Astrocyte (in vitro differentiated cells and primary cell): Measurements from ENCODE around the gene SUN1. TPM values are rescaled to one million over a fixed set of nuclear protein-coding genes. Genes with fewer than 3 reads are reported as not detected.

Experiments used
- DNase-seq: peaks from one replicate; pipeline ENCODE4 v3.0.0-alpha.2; 2010; ENCODE audit warnings: low read depth
- FAIRE-seq: peaks from 2 replicates; lab custom pipeline; 2011; peaks lifted over from hg19 to GRCh38; lab: Jason Lieb, UNC
- H2AFZ ChIP-seq: 2 replicates; pipeline ENCODE4 v1.6.0; 2012; ENCODE audit warnings: low read depth, low read length, inconsistent platforms
- H3K27ac ChIP-seq: 2 replicates; pipeline ENCODE4 v1.5.1; 2011; ENCODE audit warnings: low read depth, low read length, inconsistent platforms
- H3K27me3 ChIP-seq: 2 replicates; pipeline ENCODE4 v1.6.0; 2011; ENCODE audit warnings: low read length, inconsistent platforms; ENCODE audit not compliant: insufficient read depth
- H3K36me3 ChIP-seq: 2 replicates; pipeline ENCODE4 v1.5.1; 2011; ENCODE audit warnings: low read length, inconsistent platforms; ENCODE audit not compliant: insufficient read depth
- H3K4me1 ChIP-seq: 2 replicates; pipeline ENCODE4 v1.5.1; 2011; ENCODE audit warnings: low read length, inconsistent platforms; ENCODE audit not compliant: insufficient read depth
- H3K4me2 ChIP-seq: 2 replicates; pipeline ENCODE4 v1.6.0; 2012; ENCODE audit warnings: low read length, inconsistent platforms
- H3K4me3 ChIP-seq: 2 replicates; pipeline ENCODE4 v1.5.1; 2011; ENCODE audit warnings: low read depth, mild to moderate bottlenecking, low read length, inconsistent platforms; ENCODE audit not compliant: insufficient read depth
- H3K79me2 ChIP-seq: 2 replicates; pipeline ENCODE4 v1.6.0; 2012; ENCODE audit warnings: mild to moderate bottlenecking, low read length, inconsistent platforms; ENCODE audit not compliant: insufficient read depth
- H3K9ac ChIP-seq: 2 replicates; pipeline ENCODE4 v1.6.0; 2012; ENCODE audit warnings: mild to moderate bottlenecking, low read length, inconsistent platforms
- H3K9me3 ChIP-seq: 2 replicates; pipeline ENCODE4 v1.5.1; 2012; ENCODE audit warnings: low read depth, mild to moderate bottlenecking, low read length, inconsistent platforms; ENCODE audit not compliant: insufficient read depth
- H4K20me1 ChIP-seq: 2 replicates; pipeline ENCODE4 v1.6.0; 2012; ENCODE audit warnings: low read length, inconsistent platforms; ENCODE audit not compliant: insufficient read depth
- H3K27ac Mint-ChIP-seq: one replicate; pipeline ENCODE4 v1.8.0; 2021; ENCODE audit warnings: mild to moderate bottlenecking, mixed read lengths; ENCODE audit not compliant: unreplicated experiment
- H3K27me3 Mint-ChIP-seq: one replicate; pipeline ENCODE4 v1.8.0; 2021; ENCODE audit warnings: low read depth, mixed read lengths; ENCODE audit not compliant: unreplicated experiment
- H3K36me3 Mint-ChIP-seq: one replicate; pipeline ENCODE4 v1.8.0; 2021; ENCODE audit warnings: low read depth, mixed read lengths; ENCODE audit not compliant: unreplicated experiment
- H3K4me1 Mint-ChIP-seq: one replicate; pipeline ENCODE4 v1.8.0; 2021; ENCODE audit warnings: low read depth, mixed read lengths; ENCODE audit not compliant: unreplicated experiment
- H3K4me3 Mint-ChIP-seq: one replicate; pipeline ENCODE4 v1.8.0; 2021; ENCODE audit warnings: mild to moderate bottlenecking, moderate library complexity, mixed read lengths; ENCODE audit not compliant: unreplicated experiment
- H3K9me3 Mint-ChIP-seq: one replicate; pipeline ENCODE4 v1.8.0; 2021; ENCODE audit warnings: mild to moderate bottlenecking, mixed read lengths; ENCODE audit not compliant: unreplicated experiment
- EZH2 ChIP-seq: IDR thresholded peaks from 2 replicates; pipeline ENCODE4 v1.6.1; 2012; ENCODE audit warnings: mild to moderate bottlenecking, low read length, inconsistent platforms; ENCODE audit not compliant: insufficient read depth
- total RNA-seq: library from RNA; stranded (reverse); gene quantifications from 2 replicates; pipeline ENCODE4 v1.2.1, GENCODE V29; 2021
- TF ChIP-seq, protein P1 (sequence below): IDR thresholded peaks from 2 replicates; pipeline ENCODE4 v1.5.1; 2011; ENCODE audit warnings: low read depth, mild to moderate bottlenecking, inconsistent platforms, low read length, moderate library complexity; ENCODE audit not compliant: insufficient read depth

The SUN1 gene
- total RNA-seq, 1 donor from 2014 or later, result 121 TPM

DNA sequence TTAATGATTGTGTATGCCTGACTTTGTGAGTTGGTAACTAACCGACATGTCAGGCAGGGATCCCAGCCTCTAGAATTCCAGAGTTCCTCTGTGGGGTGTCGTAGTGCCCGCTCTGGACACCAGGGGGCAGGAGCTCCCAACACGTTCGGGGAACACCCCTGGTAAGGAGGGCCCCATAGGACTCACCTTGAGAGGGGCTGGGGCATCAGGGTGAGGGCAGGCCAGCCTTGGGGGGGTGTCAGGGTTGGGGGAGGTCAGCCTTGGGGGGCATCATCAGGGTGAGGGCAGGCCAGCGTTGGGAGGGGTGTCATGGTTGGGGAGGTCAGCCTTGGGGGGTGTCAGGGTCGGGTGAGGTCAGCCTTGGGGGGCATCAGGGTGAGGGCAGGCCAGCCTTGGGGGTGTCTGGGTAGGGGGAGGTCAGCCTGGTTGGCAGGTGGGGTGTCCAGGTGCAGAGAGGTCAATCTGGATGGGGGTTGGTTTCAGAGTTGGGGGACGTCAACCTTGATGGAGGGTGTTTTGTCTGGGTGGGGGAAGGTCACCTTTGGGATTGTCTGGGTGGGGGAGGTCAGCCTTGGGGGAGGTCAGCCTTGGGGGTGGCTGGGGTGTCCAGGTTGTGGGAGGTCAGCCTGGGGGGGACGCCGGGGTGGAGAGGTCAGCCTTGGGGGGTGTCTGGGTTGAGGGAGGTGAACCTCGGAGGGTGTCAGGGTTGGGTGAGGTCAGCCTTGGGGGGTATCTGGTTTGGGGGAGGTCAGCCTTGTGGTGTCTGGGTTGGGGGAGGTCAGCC lies 45.6 kb upstream of the SUN1 start:
- Histone ChIP-seq H3K4me1 (no peaks in the 10 kb centered on the region), H4K20me1 (no peaks in the 10 kb centered on the region), H3K4me3 (no peak overlapping the region), H3K9me3 (no peaks in the 10 kb centered on the region), H3K79me2 (no peaks in the 10 kb centered on the region), H3K4me2 (no peak overlapping the region), H3K27me3 (no peaks in the 10 kb centered on the region), H3K27ac (no peak overlapping the region), H3K9ac (no peak overlapping the region), H2AFZ (no peak overlapping the region), H3K36me3 (no peaks in the 10 kb centered on the region)
- TF ChIP-seq, protein P1, sequence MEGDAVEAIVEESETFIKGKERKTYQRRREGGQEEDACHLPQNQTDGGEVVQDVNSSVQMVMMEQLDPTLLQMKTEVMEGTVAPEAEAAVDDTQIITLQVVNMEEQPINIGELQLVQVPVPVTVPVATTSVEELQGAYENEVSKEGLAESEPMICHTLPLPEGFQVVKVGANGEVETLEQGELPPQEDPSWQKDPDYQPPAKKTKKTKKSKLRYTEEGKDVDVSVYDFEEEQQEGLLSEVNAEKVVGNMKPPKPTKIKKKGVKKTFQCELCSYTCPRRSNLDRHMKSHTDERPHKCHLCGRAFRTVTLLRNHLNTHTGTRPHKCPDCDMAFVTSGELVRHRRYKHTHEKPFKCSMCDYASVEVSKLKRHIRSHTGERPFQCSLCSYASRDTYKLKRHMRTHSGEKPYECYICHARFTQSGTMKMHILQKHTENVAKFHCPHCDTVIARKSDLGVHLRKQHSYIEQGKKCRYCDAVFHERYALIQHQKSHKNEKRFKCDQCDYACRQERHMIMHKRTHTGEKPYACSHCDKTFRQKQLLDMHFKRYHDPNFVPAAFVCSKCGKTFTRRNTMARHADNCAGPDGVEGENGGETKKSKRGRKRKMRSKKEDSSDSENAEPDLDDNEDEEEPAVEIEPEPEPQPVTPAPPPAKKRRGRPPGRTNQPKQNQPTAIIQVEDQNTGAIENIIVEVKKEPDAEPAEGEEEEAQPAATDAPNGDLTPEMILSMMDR, result peak; percentile 64
- TF ChIP-seq EZH2, result no peak
- H3K4me3 Mint-ChIP-seq, result no peak overlapping the region
- H3K27ac Mint-ChIP-seq, result no peak overlapping the region
- peak; percentile 62 for FAIRE-seq
- H3K9me3 Mint-ChIP-seq, result peaks cover 3% of the 10 kb centered on the region
- H3K36me3 Mint-ChIP-seq, result peaks cover 28% of the 10 kb centered on the region
- no peak for DNase-seq
- no peaks in the 10 kb centered on the region for H3K4me1 Mint-ChIP-seq
- H3K27me3 Mint-ChIP-seq, result no peaks in the 10 kb centered on the region

DNA sequence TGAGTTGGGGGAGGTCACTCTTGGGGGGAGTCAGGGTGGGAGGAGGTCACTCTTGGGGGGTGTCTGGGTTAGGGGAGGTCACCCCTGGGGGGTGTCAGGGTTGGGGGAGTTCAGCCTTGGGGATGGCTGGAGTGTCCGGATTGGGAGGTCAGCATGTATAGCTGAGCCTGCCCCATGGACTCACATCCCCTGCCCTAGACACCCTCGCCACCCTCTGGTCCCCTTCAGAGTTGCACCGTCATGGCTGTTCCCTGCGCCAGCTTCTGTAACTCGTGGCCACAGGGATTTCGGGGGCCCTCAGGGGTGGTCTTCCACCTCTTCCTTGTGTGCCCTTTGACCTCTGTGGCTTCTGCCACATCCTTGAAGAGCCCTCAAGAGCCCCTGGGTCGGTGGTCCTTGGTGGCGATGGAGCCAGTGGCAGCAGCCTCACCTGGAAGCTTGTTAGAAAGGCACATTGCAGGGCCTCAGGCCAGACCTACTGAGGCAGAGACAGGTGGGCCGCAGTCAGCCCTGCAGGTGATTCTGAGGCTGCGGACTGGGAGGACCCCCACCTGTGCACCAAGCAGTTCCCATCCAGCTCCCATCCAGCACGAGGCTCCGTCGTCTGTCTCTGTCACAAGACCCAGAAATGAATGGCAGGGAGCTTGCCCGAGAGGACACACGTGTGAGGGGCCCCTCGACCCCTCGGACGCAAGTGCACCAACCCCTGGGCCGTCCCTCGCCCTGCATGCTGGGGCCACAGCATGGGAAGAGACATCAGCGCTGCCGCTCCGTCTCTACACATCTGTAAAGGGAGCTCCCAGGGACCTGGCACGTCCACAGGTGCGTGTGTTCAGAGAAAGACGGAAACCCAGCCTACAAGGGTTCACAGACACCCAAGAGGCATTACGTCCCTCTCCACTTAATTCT lies 44.7 kb upstream of the SUN1 start:
- Mint-ChIP-seq H3K36me3 (peaks cover 28% of the 10 kb centered on the region), H3K27me3 (no peaks in the 10 kb centered on the region), H3K4me1 (no peaks in the 10 kb centered on the region), H3K27ac (no peak overlapping the region), H3K4me3 (no peak overlapping the region), H3K9me3 (peaks cover 3% of the 10 kb centered on the region)
- FAIRE-seq (no peak), DNase-seq (no peak)
- Histone ChIP-seq H2AFZ (no peak overlapping the region), H3K4me2 (no peak overlapping the region), H3K9me3 (no peaks in the 10 kb centered on the region), H4K20me1 (no peaks in the 10 kb centered on the region), H3K79me2 (no peaks in the 10 kb centered on the region), H3K4me1 (no peaks in the 10 kb centered on the region), H3K4me3 (no peak overlapping the region), H3K9ac (no peak overlapping the region), H3K27ac (no peak overlapping the region), H3K27me3 (no peaks in the 10 kb centered on the region), H3K36me3 (no peaks in the 10 kb centered on the region)
- TF ChIP-seq EZH2, result no peak
- TF ChIP-seq, protein P1, result no peak
